Glutamatergic neuron (in vitro differentiated cells): Measurements from ENCODE around the gene CAMK1D. TPM values are rescaled to one million over a fixed set of nuclear protein-coding genes. Genes with fewer than 3 reads are reported as not detected.

Experiments used
- DNase-seq: peaks from one replicate; pipeline ENCODE4 v3.0.0; 2022
- H3K27ac Mint-ChIP-seq: one replicate; pipeline ENCODE4 v1.8.0; 2020; ENCODE audit warnings: mild to moderate bottlenecking, mixed read lengths, inconsistent platforms; ENCODE audit not compliant: unreplicated experiment
- H3K27me3 Mint-ChIP-seq: one replicate; pipeline ENCODE4 v1.8.0; 2020; ENCODE audit warnings: mild to moderate bottlenecking, moderate library complexity, mixed read lengths, inconsistent platforms; ENCODE audit not compliant: unreplicated experiment
- H3K36me3 Mint-ChIP-seq: one replicate; pipeline ENCODE4 v1.8.0; 2020; ENCODE audit warnings: mild to moderate bottlenecking, mixed read lengths, inconsistent platforms; ENCODE audit not compliant: unreplicated experiment
- H3K4me1 Mint-ChIP-seq: one replicate; pipeline ENCODE4 v1.8.0; 2020; ENCODE audit warnings: mild to moderate bottlenecking, low read depth, mixed read lengths, inconsistent platforms; ENCODE audit not compliant: unreplicated experiment
- H3K4me3 Mint-ChIP-seq: one replicate; pipeline ENCODE4 v1.8.0; 2020; ENCODE audit warnings: mild to moderate bottlenecking, mixed read lengths, inconsistent platforms; ENCODE audit not compliant: unreplicated experiment
- H3K9me3 Mint-ChIP-seq: one replicate; pipeline ENCODE4 v1.8.0; 2020; ENCODE audit warnings: mild to moderate bottlenecking, moderate library complexity, mixed read lengths, inconsistent platforms; ENCODE audit not compliant: unreplicated experiment
- CTCF ChIP-seq: fragments of 200-600 bp; sonication (generic); IDR thresholded peaks from one replicate; pipeline ENCODE4 v1.5.0; 2021; ENCODE audit not compliant: partially characterized antibody, unreplicated experiment
- total RNA-seq: library from RNA; stranded (reverse); fragmentation: NEBNext Ultra II Directional; extraction: Animal tissue kit (Norgen Biotek cat#: 25700); gene quantifications from one replicate; pipeline ENCODE4 v1.2.1, GENCODE V29; 2021; ENCODE audit not compliant: unreplicated experiment

Gene CAMK1D
- total RNA-seq, 1 donor from 2014 or later, result 29.8 TPM

- Mint-ChIP-seq H3K27ac (no peak overlapping the region), H3K27me3 (peaks cover 11% of the 10 kb centered on the region), H3K9me3 (peaks cover 20% of the 10 kb centered on the region), H3K4me1 (peaks cover 29% of the 10 kb centered on the region), H3K4me3 (no peak overlapping the region), H3K36me3 (peaks cover 10% of the 10 kb centered on the region)
- no peak for TF ChIP-seq CTCF
- DNase-seq, result no peak
Observed at GRCh38 chr10:12470719-12471118, 121.4 kb downstream of the CAMK1D start.

GRCh38 chr10:12471135-12471534 is 121.8 kb downstream of the CAMK1D start:
- peaks cover 18% of the 10 kb centered on the region for H3K9me3 Mint-ChIP-seq
- H3K36me3 Mint-ChIP-seq, result peaks cover 10% of the 10 kb centered on the region
- TF ChIP-seq CTCF, result no peak
- no peak for DNase-seq
- H3K27ac Mint-ChIP-seq, result no peak overlapping the region
- peaks cover 10% of the 10 kb centered on the region for H3K27me3 Mint-ChIP-seq
- H3K4me1 Mint-ChIP-seq, result peaks cover 27% of the 10 kb centered on the region
- H3K4me3 Mint-ChIP-seq, result no peak overlapping the region

- Mint-ChIP-seq H3K9me3 (peaks cover 14% of the 10 kb centered on the region), H3K27ac (no peak overlapping the region), H3K4me1 (peaks cover 19% of the 10 kb centered on the region), H3K36me3 (peaks cover 10% of the 10 kb centered on the region), H3K27me3 (peaks cover 4% of the 10 kb centered on the region), H3K4me3 (no peak overlapping the region)
- DNase-seq, result no peak
- TF ChIP-seq CTCF, result no peak
Observed at GRCh38 chr10:12473491-12473890, 124.1 kb downstream of the CAMK1D start.

- Mint-ChIP-seq H3K27me3 (peaks cover 4% of the 10 kb centered on the region), H3K4me1 (peaks cover 13% of the 10 kb centered on the region), H3K27ac (no peak overlapping the region)
Observed at GRCh38 chr10:12474727-12475412, 125.5 kb downstream of the CAMK1D start.

More at GRCh38 chr10:12474727-12475412, 125.5 kb downstream of the CAMK1D start:
- H3K9me3 Mint-ChIP-seq, result peaks cover 10% of the 10 kb centered on the region
- no peak overlapping the region for H3K4me3 Mint-ChIP-seq
- DNase-seq, result no peak
- H3K36me3 Mint-ChIP-seq, result peaks cover 10% of the 10 kb centered on the region
- no peak for TF ChIP-seq CTCF
